NCI-H1436 (cell line): Measurements from ENCODE around the gene SMCO3.
"Not testable (repeated sequence)": the region's sequence is repeated elsewhere in the genome, so short reads cannot be mapped to it uniquely, and the experiment has no call there.

ENCODE experiments used
- DNase-seq: peaks from one replicate; lab custom pipeline; 2025; lab: John Stamatoyannopoulos, UW

SMCO3 gene

GRCh38 chr12:14774074-14774905 lies 39.7 kb downstream of the SMCO3 start:
- DNase-seq: no peak

DNA sequence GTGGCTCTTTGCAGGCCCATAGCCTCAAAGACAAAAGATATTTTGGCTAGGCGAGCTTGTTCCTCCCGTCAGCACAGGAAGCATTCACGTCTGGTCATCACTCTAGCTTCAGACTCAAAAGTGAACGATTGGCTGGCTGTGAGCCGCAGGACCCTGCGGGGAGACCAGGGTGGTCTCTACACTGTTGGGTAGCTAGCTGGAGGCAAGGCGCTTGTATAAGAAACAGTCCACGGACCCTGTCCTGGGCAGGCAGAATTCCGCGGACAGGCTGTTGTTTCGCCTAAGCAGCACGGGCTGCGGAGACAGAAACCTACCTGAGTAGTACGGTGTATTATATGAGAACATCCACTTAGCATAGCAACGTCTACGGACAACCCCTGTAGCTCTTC lies 40.3 kb downstream of the SMCO3 start:
- DNase-seq: no peak

GRCh38 chr12:14772946-14773345 lies 41.0 kb downstream of the SMCO3 start:
- DNase-seq: no peak

DNA sequence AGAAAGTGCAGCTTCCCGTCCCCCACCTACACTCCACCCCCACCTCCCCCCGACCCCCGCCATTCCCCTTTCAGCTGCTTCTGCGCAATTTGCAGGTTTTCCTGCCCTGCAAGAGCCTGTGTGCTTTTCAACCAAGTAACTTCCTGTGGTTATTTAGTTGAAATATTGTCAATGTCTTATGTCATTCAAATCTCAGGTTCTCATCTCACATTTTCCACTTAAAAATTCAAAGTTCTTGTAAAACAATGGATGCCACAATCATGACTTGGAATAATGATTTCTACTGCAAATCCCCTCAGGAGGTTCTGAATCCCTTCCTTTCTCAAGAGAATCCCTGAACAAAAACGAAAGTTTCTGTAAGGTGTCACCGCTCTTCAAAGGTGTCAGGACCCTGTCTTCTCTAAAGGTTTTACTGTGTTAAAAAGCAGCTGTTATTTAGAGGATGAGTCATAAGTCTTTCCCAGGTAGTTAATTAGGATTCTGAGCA lies 42.3 kb downstream of the SMCO3 start:
- DNase-seq: no peak

DNA sequence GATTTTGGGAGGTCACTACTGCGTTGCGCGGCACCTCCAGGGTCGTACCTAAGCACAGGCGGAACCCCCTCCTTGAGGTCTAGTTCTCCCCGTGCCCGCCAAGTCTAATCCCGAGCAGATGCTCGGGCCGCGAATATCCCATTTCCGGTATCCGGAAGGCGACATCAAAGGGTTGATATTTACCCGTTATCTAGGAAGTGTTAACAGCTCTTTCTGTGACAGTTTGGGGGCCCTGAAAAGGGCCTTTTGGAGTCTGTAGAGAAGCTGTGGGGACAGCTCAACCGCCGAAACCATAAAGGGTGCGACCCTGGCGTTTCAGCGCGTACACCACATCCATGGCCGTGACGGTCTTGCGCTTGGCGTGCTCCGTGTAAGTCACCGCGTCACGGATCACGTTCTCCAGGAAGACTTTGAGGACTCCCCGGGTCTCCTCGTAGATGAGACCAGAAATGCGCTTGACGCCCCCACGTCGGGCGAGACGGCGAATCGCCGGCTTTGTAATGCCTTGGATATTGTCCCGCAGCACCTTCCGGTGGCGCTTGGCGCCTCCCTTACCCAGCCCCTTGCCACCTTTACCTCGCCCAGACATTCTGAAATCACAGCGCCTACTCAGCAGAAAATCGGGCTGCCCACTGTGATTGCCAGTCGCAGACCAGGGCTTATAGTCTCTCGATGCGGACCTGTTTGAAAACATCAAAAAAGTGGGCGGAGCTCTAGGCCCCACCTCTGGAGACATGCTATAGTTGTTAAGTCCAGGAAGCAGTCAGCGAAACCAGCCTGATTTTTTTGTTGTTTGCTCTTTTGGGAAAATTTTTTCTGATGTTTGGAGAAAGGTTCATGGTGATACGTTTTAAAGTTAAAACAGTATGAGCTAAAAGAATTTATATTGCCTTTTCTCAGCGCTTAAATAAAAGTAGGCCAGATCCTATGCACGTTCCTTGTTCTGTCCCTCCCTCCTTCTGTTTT lies 43.2 kb downstream of the SMCO3 start:
- DNase-seq: peak; percentile 85

- peak; percentile 66 for DNase-seq
Observed at GRCh38 chr12:14769969-14770495, 44.0 kb downstream of the SMCO3 start.

DNA sequence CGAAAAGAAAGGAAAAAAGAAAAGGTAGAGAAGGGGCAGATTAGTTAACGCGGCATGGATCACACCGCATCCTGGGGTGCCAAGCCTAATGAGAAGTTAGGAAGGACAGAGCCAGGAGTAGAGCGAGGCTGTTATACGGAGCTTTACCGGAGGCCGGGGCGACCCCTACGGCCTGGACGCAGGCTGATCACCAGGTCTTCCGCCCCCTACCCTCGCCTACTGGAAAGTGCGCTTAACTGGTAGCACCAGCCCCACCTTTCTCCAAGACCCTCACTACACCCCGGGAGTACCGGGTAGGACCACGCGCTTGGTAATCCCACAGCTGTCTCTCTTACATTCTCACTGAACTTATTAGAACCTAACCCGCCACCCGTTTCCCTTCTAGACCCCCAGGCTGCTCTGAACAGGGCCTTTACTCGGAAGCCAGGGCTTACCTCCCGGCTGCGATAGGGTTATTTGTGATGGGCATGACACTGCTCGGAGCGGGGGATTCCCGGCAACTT lies 44.5 kb downstream of the SMCO3 start:
- no peak for DNase-seq

GRCh38 chr12:14768823-14769405 lies 45.1 kb downstream of the SMCO3 start:
- DNase-seq: no peak

DNA sequence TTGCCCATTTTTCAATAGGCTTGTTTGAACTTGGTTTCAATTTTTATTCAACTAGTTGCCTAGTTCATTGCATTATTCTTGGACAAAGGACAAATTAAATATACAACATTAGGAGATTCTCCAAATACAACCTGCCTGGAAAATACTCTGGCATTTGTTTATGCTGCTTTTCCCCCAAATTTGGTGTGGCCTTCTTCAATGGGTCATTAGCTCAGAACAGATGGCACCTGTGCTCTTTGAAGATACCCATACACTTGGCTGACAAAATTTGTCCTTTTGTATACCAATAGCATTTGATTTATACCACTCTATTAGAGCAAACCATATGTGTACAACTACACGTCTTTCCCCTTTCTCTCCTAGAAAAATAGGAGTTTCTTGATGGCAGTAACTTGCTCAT lies 46.4 kb downstream of the SMCO3 start:
- no peak for DNase-seq

GRCh38 chr12:14766649-14767215 lies 47.2 kb downstream of the SMCO3 start:
- DNase-seq: no peak

GRCh38 chr12:14766020-14766419 lies 48.0 kb downstream of the SMCO3 start:
- DNase-seq: not testable (repeated sequence)

DNA sequence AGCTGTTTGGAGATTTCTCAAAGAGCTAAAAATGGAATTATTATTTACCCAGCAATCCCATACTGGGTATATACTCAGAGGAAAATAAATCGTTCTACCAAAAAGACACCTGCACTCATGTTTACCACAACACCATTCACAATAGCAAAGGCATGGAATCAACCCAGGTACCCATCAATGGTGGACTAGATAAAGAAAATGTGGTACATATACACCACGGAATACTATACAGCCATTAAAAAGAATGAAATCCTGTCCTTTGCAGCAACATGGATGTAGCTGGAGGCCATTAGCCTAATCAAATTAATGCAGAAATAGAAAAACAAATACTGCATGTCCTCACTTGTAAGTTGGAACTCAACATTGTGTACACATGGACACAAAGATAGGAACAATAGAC lies 48.6 kb downstream of the SMCO3 start:
- DNase-seq: no peak

- not testable (repeated sequence) for DNase-seq
Observed at GRCh38 chr12:14759711-14760280, 54.2 kb downstream of the SMCO3 start.

- DNase-seq: peak; percentile 21
Observed at GRCh38 chr12:14756334-14757143, 57.4 kb downstream of the SMCO3 start.
